Left cardiac atrium (tissue), 4 donors: ENCODE results near the gene TXNRD2. TPM values are rescaled to one million over a fixed set of nuclear protein-coding genes. Genes with fewer than 3 reads are reported as not detected.

Experiments used
- ATAC-seq, 2 donors: fragments of 200-7000 bp; cut with Tn5 transposase; one replicate each; pipeline ENCODE4 v1.9.1; 2020; ENCODE audit warnings: mild to moderate bottlenecking in 2 of 2, moderate library complexity in 2 of 2
- DNase-seq: peaks from one replicate; pipeline ENCODE4 v3.0.0-alpha.2; 2020
- intact Hi-C, 2 donors: fragments of 100-400 bp; cut with DNase I; formaldehyde crosslinking; loops; one replicate each; pipeline versions ENCODE4 v1.14.1 to v1.15.1; 2022 to 2023
- total RNA-seq, 2 donors: library from RNA; stranded (reverse); fragmentation: NEBNext Ultra II Directional; extraction: Animal tissue kit (Norgen Biotek cat#: 25700); gene quantifications; one replicate each; pipeline ENCODE4 v1.2.1, GENCODE V29; 2021
- donor health status: DM: no; HTN: yes; CAD: no.
- donor health status: DM: no; HTN: yes; CAD: no; lungs with severe emphysema.
- donor health status: DM: yes; HTN: yes; CAD: no.
- donor health status: Dilated cardiomyopathy.

Gene TXNRD2
- total RNA-seq, 2 donors from 2014 or later, result 22.7 to 29.6 TPM

- DNase-seq (no peak), ATAC-seq (no peak)
- intact Hi-C loops, result no loop called here
Measured at GRCh38 chr22:19900707-19901436, 40.7 kb downstream of the TXNRD2 start.

GRCh38 chr22:19898831-19899567 is 42.6 kb downstream of the TXNRD2 start:
- DNase-seq, result no peak

GRCh38 chr22:19898145-19898544 is 43.5 kb downstream of the TXNRD2 start:
- DNase-seq (no peak), ATAC-seq (no peak)
- intact Hi-C loops, result no loop called here

More at GRCh38 chr22:19898831-19899567, 42.6 kb downstream of the TXNRD2 start:
- intact Hi-C loops, result no loop called here
- no peak for ATAC-seq

DNA sequence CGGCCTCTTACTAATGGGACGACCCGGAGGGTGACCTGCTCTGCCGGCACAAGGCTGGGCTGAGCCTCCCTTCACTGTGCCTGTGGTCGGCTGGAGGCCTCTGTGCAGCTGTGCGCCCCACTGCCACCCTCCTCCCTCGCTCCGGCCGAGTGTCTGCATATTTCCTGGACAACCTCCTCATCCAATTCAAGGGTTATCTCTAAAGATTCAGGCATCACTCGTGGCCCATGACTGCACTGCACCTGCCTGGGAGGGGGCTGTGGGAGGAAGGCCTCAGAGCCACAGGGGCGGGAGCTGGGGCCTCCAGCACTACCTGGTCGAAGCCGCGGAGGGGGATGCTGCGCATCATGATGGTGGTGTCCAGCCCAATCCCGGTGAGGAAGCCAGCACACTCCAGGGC is 43.9 kb downstream of the TXNRD2 start:
- DNase-seq (no peak), ATAC-seq (no peak)
- intact Hi-C loops, result no loop called here

GRCh38 chr22:19896665-19897355 is 44.8 kb downstream of the TXNRD2 start:
- intact Hi-C loops, result no loop called here
- ATAC-seq (peak; percentile 22 to 32), DNase-seq (no peak)

DNA sequence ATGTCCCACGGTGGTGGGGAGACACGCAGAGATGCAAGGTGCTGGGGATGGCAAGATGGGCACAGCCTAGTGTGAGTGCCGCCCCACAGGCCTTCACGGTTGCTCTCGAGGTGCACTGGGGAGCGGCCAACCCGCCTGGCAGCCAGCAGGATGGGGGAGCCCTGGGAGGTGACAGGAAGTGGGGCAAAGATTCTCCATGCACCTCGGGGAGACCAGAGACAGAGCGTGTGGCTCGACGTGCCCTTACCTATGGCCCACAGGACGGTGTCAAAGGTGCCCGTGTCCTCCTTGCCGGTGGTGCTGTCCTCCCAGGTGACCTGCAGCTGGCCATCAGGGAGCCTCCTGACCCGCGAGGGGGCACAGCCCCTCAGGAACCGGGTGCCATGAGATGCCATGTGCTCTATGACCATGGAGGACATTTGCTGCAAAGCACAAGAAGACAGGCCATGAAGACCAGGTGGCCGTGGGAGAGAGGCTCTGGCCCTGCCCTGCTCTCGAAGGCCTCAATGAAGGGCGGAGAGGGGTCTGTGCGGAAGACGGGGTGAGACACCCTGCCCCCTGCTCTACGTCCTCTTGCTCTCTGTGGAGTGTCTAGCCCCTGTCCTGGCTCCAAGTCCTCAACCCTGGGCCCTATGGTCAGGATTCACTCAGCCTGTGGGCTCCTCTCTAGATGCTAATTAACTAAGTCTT is 46.3 kb downstream of the TXNRD2 start:
- intact Hi-C loops, result no loop called here
- ATAC-seq, result no peak
- DNase-seq, result no peak

GRCh38 chr22:19893363-19893762 is 48.3 kb downstream of the TXNRD2 start:
- DNase-seq (no peak), ATAC-seq (no peak)
- intact Hi-C loops, result no loop called here

DNA sequence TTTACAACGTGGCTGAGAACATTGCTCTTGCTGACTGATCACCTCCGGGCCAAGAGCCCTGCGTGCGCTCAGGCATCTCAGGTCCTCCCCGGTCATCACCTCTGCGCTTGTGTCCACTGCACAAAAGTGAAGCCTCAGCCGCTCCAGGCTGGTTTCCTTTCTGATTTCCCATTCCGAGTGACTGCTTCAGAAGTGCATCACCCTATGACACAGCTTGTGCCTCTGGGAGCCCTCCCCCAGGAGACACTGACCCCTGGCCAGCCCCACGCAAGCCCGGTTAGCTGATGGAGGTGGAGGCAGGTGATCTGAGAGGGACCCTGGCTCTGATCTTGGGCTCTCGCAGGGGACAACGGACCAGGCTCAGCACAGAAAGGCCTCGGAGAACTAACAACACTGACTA is 48.7 kb downstream of the TXNRD2 start:
- DNase-seq (no peak), ATAC-seq (peak in 1 of 2 donors; percentile 3)
- intact Hi-C loops, result no loop called here

DNA sequence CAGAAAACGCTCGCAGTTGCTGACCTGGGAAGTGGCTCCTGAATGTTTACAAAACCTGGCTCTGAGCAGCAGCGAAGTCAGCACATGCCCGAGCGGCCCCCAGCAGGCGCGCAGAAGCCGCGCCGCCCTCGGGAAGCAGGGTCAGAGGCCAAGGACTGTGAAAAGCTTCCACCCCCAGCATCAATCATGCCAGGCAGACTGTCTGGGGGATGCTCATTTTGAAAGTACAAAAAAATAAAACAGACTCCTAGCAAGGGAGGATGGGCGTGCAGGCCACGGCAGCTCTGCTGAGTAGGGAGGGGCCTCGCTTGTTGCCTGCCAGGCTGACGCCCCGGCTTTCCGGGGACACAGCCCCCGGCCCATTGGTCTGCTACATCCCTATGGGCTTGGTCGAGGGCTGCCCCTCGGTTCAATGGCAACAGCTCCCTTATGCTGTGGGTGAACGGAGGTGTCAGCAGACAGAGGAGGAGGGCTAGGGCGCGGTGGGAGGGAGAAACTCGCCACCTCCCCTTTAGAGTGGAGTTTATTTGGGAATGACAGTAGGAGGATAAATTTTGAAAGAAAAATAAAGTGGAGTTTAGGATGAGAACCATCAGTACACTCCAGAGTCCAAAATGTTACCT is 49.2 kb downstream of the TXNRD2 start:
- DNase-seq, result no peak
- intact Hi-C loops, result no loop called here
- peak; percentile 17 to 50 for ATAC-seq

- DNase-seq, result no peak
- intact Hi-C loops, result no loop called here
- ATAC-seq, result peak; percentile 48 to 49
Measured at GRCh38 chr22:19891317-19892256, 50.0 kb downstream of the TXNRD2 start.

- ATAC-seq, result no peak
- intact Hi-C loops, result no loop called here
- no peak for DNase-seq
Measured at GRCh38 chr22:19890502-19891316, 50.9 kb downstream of the TXNRD2 start.

GRCh38 chr22:19889951-19890350 is 51.7 kb downstream of the TXNRD2 start:
- peak; percentile 20 for DNase-seq
- intact Hi-C loops, result no loop called here
- ATAC-seq, result no peak

- DNase-seq, result peak; percentile 18
- intact Hi-C loops, result no loop called here
- no peak for ATAC-seq
Measured at GRCh38 chr22:19888131-19888746, 53.4 kb downstream of the TXNRD2 start.

GRCh38 chr22:19887256-19887985 is 54.2 kb downstream of the TXNRD2 start:
- peak; percentile 20 for DNase-seq
- ATAC-seq, result no peak
- intact Hi-C loops, result no loop called here

DNA sequence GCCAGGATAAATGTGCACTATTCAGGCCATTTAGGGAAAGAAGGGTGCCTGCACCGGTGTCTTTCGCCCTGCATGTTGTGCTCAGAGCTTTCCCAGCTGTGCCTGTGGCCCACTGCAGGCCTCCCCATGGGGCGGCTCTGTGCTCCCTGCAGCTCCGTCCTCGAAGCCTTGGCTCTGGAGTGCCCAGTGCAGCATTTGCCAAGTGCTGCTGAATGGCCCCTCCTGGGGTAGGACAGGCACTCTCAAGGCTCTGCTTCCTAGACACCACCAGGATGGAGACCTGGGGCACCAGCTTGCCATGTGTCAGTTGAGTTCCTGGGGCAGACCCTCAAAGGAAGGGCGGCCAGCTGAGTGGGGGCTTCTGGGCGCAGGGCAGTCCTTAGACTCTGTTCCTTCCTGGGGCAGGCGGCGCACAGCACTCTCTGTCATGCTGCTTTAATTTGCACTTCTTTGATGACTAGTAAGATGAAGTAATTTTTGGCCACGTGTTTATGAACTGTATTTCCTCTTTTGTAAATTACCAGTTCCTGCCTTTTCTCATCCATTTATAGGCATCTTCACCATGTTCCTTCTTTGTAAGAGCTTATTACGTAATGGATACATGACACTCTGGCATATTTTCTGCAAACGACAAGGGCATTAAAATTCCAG is 54.9 kb downstream of the TXNRD2 start:
- intact Hi-C loops, result no loop called here
- peak in 1 of 2 donors; percentile 19 for ATAC-seq
- DNase-seq, result peak; percentile 25
